KOPT-K1 (cell line): ENCODE measurements around the gene PRKCQ.

Experiments used
- H3K27ac ChIP-seq: fragments of 200-600 bp; sonication (generic); 2 replicates; pipeline ENCODE4 v1.5.1; 2016; ENCODE audit warnings: antibody characterized with exemption, mild to moderate bottlenecking, low read depth, low read length; ENCODE audit not compliant: poor library complexity, severe bottlenecking
- H3K36me3 ChIP-seq: fragments of 200-600 bp; sonication (generic); 2 replicates; pipeline ENCODE4 v1.5.1; 2017; ENCODE audit warnings: antibody characterized with exemption, mild to moderate bottlenecking, low read length, moderate library complexity; ENCODE audit not compliant: insufficient read depth
- H3K9me3 ChIP-seq: fragments of 200-600 bp; sonication (generic); 2 replicates; pipeline ENCODE4 v1.5.1; 2017; ENCODE audit warnings: antibody characterized with exemption, low read length, mild to moderate bottlenecking; ENCODE audit not compliant: insufficient read depth, poor library complexity, severe bottlenecking

PRKCQ gene

DNA sequence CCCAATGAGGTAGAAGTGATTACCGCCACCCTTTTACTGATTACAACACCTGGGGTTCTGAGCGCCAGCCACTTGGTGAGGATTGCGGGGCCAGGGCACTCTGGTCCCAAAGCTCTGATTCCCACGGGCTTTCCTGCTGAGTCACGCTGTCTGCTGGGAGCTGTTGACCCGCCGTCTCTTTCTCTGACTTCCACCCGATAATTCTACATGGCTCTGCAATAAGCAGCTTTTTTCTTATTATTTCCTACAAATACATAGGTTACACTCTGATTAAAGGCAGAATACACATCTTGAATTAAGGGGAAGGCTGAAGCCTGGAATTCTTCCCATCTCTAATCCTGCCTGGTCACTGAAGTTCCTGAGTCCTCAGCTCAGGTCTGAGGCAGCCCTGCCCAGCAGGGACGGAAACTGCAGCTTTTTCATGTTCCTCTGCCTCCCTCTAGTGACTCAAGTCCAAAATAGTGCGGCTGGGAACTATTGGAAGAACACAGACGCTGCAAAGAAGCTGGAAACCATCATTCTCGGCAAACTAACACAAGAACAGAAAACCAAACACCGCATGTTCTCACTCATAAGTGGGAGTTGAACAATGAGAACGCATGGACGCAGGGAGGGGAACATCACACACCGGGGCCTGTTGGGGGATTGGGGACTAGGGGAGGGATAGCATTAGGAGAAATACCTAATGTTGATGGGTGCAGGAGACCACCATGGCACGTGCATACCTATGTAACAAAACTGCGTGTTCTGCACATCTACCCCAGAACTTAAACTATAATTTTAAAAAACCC, 178.3 kb downstream of the PRKCQ start:
- no peak overlapping the region for H3K27ac ChIP-seq
- H3K36me3 ChIP-seq, result no peaks in the 10 kb centered on the region
- no peaks in the 10 kb centered on the region for H3K9me3 ChIP-seq

DNA sequence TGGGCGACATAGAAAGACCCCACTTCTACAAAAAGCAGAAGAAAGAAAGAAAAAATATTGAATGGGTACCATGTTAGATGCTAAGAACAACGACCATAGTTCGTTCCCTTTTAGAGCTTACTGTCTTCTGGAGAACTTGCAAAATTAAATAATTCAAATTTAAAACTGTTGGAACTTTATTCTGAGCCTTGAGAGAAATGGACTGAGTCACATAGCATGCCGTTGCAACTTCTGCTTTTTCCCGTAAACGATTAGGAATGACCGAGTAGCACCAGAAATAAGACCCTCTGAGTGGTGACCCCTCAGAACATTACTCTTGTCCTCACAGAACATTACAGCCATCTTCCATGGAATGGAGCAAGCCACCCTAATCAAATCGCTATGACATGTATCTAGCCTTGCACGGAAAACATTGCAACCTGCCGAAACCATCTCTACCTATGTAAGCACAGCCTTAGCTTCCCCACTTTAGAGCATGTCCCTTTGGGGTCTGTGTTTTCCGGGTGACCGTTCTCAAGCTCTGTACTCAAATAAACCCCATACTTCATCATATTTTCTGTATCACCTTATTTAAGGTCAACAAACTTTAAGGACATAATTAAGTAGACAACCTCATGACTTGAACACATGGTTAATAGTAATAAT, 179.1 kb downstream of the PRKCQ start:
- Histone ChIP-seq H3K36me3 (no peaks in the 10 kb centered on the region), H3K27ac (no peak overlapping the region), H3K9me3 (no peaks in the 10 kb centered on the region)

DNA sequence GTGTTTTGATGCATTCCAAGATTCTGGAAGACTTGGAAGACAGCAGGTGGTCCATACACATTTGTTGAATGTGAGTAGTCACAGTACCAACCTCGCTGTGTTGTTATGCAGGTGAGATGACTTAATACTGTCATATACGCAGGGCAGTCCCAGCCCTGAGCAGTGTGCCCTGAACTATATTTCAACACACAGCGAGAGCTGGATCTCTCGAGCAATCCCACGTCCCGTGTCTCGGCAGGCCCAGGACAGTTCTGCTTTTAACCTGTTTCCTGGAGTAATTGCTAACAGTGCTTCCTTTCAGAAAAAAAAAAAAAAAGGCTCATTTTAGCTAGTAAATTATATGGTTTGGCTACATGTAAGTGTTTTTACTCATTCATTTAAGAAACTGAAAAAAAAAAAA, 179.7 kb downstream of the PRKCQ start:
- no peak overlapping the region for H3K27ac ChIP-seq
- H3K36me3 ChIP-seq, result no peaks in the 10 kb centered on the region
- no peaks in the 10 kb centered on the region for H3K9me3 ChIP-seq

DNA sequence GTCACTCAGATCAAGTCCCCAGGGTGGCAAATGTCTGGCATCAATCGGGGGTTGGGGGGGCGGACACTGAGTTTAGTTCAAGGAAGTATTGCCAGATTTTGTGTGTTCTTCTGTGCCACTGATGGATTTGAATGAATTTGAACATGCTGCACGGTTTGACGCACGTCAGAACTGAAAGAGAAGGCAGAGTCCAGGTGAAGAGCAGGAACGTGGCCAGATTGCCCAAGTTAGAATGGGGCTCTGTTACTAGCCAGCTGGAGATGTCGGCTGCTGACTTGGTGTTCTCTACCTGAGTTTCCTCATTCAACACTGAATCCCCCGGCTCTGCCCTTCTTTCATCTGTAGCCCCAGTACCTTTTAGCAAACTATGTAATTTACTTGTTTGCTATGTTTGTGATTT, 180.2 kb downstream of the PRKCQ start:
- H3K27ac ChIP-seq, result no peak overlapping the region
- H3K9me3 ChIP-seq, result no peaks in the 10 kb centered on the region
- H3K36me3 ChIP-seq, result no peaks in the 10 kb centered on the region

DNA sequence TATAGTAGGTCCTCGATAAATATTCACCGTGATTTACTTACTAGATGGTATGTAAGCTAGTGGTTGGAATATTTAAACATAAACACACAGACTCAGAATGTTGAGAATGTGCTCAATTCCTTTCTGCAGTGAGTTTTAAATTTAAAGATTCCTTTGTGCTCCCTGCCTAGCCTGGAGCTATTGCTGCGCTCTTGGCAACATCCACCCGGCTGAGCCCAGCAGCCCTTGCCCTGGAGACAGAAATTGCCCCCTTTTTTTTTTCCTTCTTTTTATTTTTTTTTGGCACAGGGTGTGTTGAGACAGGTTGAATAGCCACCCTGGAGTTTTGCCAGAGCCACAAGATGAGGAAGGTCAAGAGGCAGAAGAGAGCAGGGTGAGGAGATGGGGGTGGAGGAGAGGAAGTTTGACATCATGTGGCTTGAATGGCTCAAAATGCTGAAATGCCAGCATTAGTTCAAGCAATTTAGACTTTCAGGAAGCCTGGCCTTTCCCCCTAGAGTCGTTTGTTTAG, 180.8 kb downstream of the PRKCQ start:
- Histone ChIP-seq H3K36me3 (no peaks in the 10 kb centered on the region), H3K9me3 (no peaks in the 10 kb centered on the region), H3K27ac (no peak overlapping the region)

DNA sequence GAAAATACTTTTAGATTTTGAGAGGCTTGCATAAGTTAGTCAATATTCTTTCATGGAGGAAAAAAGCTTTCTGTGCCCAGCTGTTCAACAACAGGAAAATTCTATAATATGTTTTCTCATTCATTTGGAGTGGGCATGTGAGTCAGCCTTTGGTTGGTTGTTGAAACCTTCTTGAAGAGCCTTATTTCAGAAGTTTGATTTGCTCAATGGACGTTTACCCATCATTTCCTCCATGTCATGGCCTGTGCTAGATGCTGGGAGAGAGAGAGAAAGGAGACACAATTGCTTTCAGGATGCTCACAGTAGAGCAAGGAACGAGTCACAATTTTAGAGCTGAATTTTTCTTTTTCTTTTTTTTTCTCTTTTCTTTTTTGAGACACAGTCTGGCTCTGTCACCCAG, 181.7 kb downstream of the PRKCQ start:
- Histone ChIP-seq H3K27ac (no peak overlapping the region), H3K9me3 (no peaks in the 10 kb centered on the region), H3K36me3 (no peaks in the 10 kb centered on the region)

DNA sequence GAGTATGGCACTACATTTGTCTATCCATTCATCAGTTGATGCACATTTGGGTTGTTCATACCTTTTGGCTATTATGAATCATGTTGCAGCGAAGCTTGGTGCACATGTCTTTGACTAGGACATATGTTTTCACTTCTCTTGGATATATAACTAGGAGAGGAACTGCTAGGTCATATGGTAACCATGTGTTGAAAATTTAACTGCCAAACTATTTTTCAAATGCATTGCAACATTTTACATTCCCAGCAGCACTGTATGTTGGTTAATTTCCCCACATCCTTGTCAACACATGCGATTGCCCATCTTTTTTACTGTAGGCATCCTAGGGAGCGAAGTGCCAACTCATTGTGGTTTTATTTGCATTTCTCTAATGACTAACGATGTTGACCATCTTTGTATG, 183.4 kb downstream of the PRKCQ start:
- Histone ChIP-seq H3K27ac (no peak overlapping the region), H3K9me3 (no peaks in the 10 kb centered on the region), H3K36me3 (no peaks in the 10 kb centered on the region)

DNA sequence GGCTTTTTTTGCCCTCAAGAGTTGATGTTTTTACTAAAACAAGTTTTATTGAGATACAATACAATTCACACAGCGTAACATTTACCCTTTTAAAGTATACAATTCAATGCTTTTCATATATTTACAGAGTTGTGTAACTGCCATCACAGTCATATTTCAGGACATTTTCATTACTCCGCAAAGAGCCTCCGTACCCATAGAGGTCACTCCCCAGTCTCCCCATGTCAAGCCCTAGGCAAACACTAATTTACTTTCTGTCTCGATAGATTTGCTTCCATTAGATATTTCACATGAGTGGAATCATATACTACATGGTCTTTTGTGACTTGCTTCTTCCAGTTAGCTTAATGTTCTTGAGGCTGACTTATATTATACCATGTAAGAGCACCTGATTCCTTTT, 183.8 kb downstream of the PRKCQ start:
- no peak overlapping the region for H3K27ac ChIP-seq
- no peaks in the 10 kb centered on the region for H3K36me3 ChIP-seq
- no peaks in the 10 kb centered on the region for H3K9me3 ChIP-seq

DNA sequence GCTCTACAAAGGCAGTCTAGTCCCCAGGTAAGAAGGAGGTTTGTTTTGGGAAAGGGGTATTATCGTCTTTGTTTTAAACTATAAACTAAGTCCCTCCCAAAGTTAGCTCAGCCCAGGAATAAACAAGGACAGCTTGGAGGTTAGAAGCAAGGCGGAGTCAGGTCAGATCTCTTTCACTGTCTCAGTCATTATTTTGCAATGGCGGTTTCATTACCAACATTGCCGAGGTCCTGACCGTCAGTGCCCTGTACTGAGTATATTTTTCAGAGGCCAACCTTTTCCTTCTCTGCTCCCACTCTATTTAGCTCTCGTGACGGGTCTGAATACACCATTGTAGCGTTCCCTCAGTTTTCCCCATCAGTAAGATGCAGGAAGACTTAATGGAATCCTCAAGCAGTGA, 184.5 kb downstream of the PRKCQ start:
- Histone ChIP-seq H3K27ac (no peak overlapping the region), H3K36me3 (no peaks in the 10 kb centered on the region), H3K9me3 (peaks cover 6% of the 10 kb centered on the region)

DNA sequence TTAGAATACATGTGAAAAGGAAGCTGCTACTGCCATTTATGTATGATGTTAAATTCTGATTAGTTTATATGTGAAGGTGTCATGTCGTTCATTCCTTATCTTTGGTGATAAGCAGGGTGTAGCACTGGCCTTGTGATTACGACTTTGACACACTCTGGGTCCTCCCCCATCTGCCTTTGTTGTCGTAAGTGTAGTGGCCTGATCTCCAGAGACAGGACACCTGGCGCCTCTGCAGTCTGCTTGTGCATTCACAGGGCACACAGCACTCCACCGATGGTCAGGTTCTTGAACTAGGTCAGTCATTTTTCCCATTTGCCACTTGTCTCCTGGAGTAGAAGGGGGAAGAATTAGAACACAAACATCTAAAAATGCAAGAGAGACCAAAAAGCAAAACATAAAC, 186.0 kb downstream of the PRKCQ start:
- H3K9me3 ChIP-seq, result peaks cover 20% of the 10 kb centered on the region
- no peak overlapping the region for H3K27ac ChIP-seq
- H3K36me3 ChIP-seq, result no peaks in the 10 kb centered on the region

DNA sequence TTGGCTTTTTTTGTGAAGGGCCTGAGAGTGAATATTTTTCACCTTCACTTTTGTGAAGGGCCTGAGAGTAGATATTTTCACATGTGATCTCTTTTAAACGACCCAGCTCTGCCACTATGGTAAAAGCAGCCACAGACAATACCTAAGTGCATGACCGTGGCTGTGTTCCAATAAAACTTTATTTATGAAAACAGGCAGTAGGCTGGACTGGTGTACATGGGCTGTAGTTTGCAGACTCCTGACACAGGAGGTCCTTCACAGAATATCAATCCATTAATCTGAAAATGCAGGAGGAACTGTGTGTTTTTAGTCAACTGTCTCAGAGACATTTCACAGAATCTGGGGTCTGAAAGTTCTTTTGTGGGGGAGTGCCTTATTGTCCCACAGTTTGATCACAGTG, 186.9 kb downstream of the PRKCQ start:
- peaks cover 27% of the 10 kb centered on the region for H3K9me3 ChIP-seq
- H3K36me3 ChIP-seq, result no peaks in the 10 kb centered on the region
- no peak overlapping the region for H3K27ac ChIP-seq

DNA sequence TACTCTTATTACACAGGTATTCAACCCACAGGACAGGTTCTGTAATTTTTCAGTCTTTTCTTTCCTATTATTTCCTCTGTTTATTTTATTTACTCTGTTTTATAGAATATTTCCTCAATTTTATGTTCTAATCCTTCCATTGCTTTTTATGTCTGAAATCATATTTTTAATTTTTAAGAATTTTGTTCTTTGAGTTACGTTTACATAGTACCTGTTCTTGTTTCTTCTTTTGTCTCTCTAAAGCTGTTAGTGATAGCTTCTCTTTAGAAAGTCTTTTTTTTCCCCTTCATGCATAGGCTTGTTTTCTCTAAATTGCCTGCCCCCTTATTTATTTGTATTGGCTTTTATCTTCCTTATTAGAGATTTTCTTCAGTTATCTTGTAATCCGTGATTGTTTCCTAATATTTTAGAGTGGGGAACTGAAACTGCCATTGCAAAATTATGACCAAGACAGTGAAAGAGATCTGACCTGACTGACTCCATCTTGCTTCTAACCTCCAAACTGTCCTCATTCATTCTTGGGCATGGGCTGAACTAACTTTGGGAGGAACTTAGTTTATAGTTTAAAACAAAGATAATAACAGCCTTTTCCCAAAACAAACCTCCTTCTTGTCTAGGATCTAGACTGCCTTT, 189.7 kb downstream of the PRKCQ start:
- H3K36me3 ChIP-seq, result no peaks in the 10 kb centered on the region
- H3K9me3 ChIP-seq, result peaks cover 27% of the 10 kb centered on the region
- H3K27ac ChIP-seq, result no peak overlapping the region

DNA sequence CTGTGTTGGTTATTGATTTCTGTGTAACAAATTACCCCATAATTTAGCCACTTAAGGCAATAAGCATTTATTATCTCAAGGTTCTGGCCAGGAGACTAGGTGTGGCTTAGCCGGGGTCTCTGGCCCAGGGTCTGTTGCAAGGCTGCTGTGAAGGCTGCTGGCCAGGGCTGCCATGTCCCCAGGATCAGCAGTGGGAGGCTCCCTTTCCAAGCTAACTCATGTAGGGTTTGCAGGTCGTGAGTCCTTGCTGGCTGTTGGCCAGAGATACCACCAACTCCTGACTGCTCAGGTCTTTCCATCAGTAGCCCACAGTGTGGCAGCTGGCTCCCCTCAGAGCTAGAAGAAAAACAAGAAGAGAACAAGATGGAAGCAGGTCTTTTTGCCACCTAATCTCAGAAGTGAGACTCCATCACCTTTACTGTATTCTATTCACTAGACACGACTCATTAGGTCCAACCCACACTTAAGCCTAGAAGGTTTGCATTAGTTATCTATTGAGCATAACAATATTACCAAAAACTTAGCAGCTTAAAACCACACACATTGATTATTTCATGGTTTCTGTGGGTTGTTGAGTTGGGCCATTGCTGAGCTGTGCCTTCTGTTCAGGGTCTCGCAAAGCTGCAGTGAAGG, 191.7 kb downstream of the PRKCQ start:
- Histone ChIP-seq H3K9me3 (peaks cover 27% of the 10 kb centered on the region), H3K27ac (no peak overlapping the region), H3K36me3 (no peaks in the 10 kb centered on the region)

DNA sequence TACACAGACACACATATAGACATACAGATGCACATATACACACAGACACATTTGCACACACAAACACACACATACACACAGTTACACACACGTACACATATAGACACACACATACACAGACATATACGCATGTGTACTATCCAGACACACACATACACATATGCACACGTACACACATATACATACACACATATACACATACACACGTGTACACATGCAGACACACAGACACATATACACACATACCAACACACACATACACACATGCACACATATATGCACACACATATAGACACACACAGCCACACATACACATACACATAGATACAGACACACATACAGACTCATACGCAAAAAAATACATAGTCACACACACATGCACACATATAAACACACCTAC, 193.1 kb downstream of the PRKCQ start:
- H3K9me3 ChIP-seq, result peaks cover 27% of the 10 kb centered on the region
- no peaks in the 10 kb centered on the region for H3K36me3 ChIP-seq
- no peak overlapping the region for H3K27ac ChIP-seq

DNA sequence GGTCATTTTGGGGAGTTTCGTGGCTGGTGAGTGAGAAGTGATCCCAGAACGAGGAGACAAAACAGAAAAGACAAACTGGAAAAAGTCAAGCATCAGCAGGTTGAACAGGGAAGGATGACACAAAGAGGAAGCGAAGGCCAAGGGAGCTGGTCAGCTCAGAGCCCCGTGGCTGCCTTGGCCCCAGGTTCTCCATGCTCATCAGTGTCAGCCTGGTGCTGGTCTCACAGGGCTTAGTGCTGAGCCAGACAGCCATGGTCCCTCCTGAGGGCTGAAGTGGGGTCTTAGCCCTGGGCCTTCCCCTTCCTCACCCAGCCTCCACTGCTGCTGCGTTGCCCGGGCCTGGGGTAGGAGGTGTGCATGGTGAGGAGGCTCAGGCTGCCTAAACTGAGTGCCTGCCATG, 193.7 kb downstream of the PRKCQ start:
- Histone ChIP-seq H3K36me3 (no peaks in the 10 kb centered on the region), H3K27ac (no peak overlapping the region), H3K9me3 (peaks cover 30% of the 10 kb centered on the region)
